Small intestine (tissue), 7 donors: ENCODE results near the gene BTNL8. TPM values are rescaled to one million over a fixed set of nuclear protein-coding genes. Genes with fewer than 3 reads are reported as not detected.
A peak's percentile ranks its signal among the peaks of the same experiment; 100 is the strongest.

ENCODE experiments used
- DNase-seq, 2 donors: peaks; one replicate each; pipeline versions ENCODE4 v3.0.0 to v3.0.0-alpha.2; 2013
- FAIRE-seq: peaks from 2 replicates; lab custom pipeline; 2012; peaks lifted over from hg19 to GRCh38; lab: Jason Lieb, UNC
- H3K27ac ChIP-seq, 3 donors: one replicate each; pipeline ENCODE4 v1.5.1; 2013; ENCODE audit warnings: low read length in 2 of 3, mild to moderate bottlenecking in 2 of 3, control low read depth in 1 of 3, inconsistent platforms in 1 of 3, low read depth in 1 of 3, moderate library complexity in 1 of 3
- H3K27me3 ChIP-seq, 3 donors: one replicate each; pipeline ENCODE4 v1.6.1; 2013; ENCODE audit warnings: low read length in 3 of 3, inconsistent platforms in 1 of 3; ENCODE audit not compliant: control insufficient read depth in 3 of 3, insufficient read depth in 3 of 3
- H3K36me3 ChIP-seq, 3 donors: one replicate each; pipeline ENCODE4 v1.6.1; 2013; ENCODE audit warnings: low read length in 3 of 3, inconsistent platforms in 1 of 3, low read depth in 1 of 3, mild to moderate bottlenecking in 1 of 3, moderate library complexity in 1 of 3; ENCODE audit not compliant: control insufficient read depth in 3 of 3, insufficient read depth in 2 of 3
- H3K4me1 ChIP-seq, 3 donors: one replicate each; pipeline ENCODE4 v1.6.1; 2013; ENCODE audit warnings: low read length in 2 of 3, inconsistent platforms in 1 of 3, low read depth in 1 of 3, mild to moderate bottlenecking in 1 of 3, moderate library complexity in 1 of 3; ENCODE audit not compliant: control insufficient read depth in 3 of 3, insufficient read depth in 2 of 3
- H3K4me3 ChIP-seq, 3 donors: one replicate each; pipeline ENCODE4 v1.5.1; 2013; ENCODE audit warnings: low read length in 3 of 3, control low read depth in 1 of 3, inconsistent platforms in 1 of 3, low read depth in 1 of 3, mild to moderate bottlenecking in 1 of 3, moderate library complexity in 1 of 3
- H3K9me3 ChIP-seq, 2 donors: one replicate each; pipeline ENCODE4 v1.6.1; 2013; ENCODE audit warnings: low read depth in 1 of 2, low read length in 1 of 2; ENCODE audit not compliant: control insufficient read depth in 2 of 2, insufficient read depth in 1 of 2
- WGBS, 3 donors: extraction: QIAGEN DNeasy Blood & Tissue Kit; methylation state at CpG; one replicate each; pipeline ENCODE4 v1.1.7; 2013; 5-methylcytosine and 5-hydroxymethylcytosine counted together
- polyA plus RNA-seq, 4 donors: library from polyadenylated mRNA; stranded (reverse) in 3 of 4; unstranded in 1 of 4; fragments of 200-250 nt in 3 of 4; fragments of 120-200 nt in 1 of 4; gene quantifications; one replicate each; pipeline versions ENCODE4 v1.2.1 to v1.2.3, GENCODE V29; 2013
- donor health status: healthy with polysubstance abuse.
- donor health status: control.
- donor health status: control.
- donor health status: Bipolar disorder and iron deficiency.
- donor health status: healthy.

The BTNL8 gene
- polyA plus RNA-seq, 4 donors = 53.8 to 192 (median 84.5) TPM

DNA sequence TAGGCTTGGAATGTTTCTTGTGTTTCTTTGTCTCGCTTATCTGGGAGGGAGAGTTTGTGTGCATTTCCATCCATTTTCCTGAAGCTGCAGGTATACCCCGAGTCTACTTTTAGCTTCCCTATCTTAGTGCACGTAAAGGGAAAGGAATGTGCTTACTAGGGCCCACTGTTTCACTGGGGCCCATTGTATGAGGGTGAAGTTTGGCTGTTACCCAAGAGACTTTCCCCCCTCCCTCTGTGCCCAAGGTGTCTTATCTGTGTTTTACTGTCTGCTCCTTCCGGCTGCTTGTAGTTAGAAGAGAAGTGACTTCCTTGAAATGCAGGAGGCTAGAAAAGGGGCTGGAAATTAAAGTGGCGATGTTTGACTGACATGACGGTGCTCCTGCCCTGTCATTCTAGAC lies 77.6 kb downstream of the BTNL8 start:
- WGBS, 3 donors = 23 to 49% (median 31%) methylated on average over 6 of the region's 6 CpGs
- peak; percentile 69 to 82 for DNase-seq
- peak overlapping the region in 2 of 3 donors; percentile 47 to 58 for H3K27ac ChIP-seq

DNA sequence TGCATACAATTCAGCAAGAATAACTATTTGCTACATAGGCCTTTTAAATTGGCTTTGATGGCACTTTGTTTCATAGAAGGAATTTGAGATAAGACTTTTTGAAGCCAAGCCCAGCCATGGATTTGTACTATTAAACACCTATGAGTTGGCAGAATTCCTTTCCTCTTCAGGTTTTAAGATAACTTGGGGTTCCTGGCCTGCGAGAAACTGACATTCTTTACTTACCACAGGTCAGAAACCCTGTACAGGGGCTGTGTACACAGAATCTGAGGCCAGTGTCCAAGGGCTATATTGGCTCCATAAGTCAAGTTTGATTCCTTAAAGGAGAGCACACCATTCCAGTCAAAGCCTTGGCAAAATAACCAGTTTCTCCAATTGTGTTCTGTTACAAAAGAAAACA lies 78.9 kb downstream of the BTNL8 start:
- WGBS, 3 donors = 0 to 57% (median 27%) methylated on average over 1 of the region's 1 CpG
- Histone ChIP-seq H3K36me3 (no peaks in the 10 kb centered on the region), H3K27ac (peak overlapping the region in 1 of 3 donors; percentile 38), H3K27me3 (no peaks in the 10 kb centered on the region), H3K4me1 (peaks cover 0 to 8% (median 0%) of the 10 kb centered on the region in 3 donors), H3K4me3 (no peak overlapping the region), H3K9me3 (peaks cover 0 to 10% of the 10 kb centered on the region in 2 donors)
- peak; percentile 52 to 72 for DNase-seq
- no peak for FAIRE-seq

More for the DNA sequence above, 77.6 kb downstream of the BTNL8 start:
- Histone ChIP-seq H3K4me3 (no peak overlapping the region), H3K36me3 (no peaks in the 10 kb centered on the region), H3K27me3 (no peaks in the 10 kb centered on the region), H3K9me3 (peaks cover 0 to 5% of the 10 kb centered on the region in 2 donors), H3K4me1 (peaks cover 0 to 8% (median 0%) of the 10 kb centered on the region in 3 donors)
- FAIRE-seq = no peak

DNA sequence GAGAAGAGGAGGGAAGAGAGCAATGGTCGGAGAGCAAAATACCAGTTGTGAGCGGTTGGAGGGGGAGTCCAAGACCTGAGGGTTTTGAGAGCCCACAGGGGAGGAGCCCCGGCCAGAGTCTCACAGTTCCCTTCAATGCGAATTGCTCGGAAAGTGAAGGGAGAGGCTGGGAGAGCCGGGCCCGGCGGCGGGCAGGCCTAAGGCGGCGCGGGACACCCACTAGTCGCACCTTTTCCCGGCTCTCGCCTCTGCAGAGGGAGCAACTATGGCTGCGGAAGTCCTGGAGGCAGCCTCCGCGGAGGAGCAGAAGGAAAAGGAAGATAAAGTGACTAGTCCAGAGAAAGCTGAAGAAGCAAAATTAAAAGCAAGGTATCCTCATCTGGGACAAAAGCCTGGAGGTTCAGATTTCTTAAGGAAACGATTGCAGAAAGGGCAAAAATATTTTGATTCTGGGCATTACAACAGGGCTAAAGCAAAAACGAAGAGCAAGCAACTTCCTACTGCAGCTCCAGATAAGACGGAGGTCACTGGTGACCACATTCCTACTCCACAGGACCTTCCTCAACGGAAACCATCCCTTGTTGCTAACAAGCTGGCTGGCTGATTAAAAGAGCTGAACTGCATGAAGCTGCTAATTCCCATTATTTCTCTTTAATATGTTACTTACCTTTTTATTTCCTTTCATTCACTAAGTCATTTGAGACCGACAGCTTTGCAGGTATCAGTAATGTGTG lies 83.2 kb downstream of the BTNL8 start:
- no peak for FAIRE-seq
- peaks cover 0 to under 1% (median 0%) of the 10 kb centered on the region in 3 donors for H3K4me1 ChIP-seq
- 74 to 86% (median 85%) methylated on average over 20 to 23 of the region's 23 CpGs for WGBS, 3 donors

DNA sequence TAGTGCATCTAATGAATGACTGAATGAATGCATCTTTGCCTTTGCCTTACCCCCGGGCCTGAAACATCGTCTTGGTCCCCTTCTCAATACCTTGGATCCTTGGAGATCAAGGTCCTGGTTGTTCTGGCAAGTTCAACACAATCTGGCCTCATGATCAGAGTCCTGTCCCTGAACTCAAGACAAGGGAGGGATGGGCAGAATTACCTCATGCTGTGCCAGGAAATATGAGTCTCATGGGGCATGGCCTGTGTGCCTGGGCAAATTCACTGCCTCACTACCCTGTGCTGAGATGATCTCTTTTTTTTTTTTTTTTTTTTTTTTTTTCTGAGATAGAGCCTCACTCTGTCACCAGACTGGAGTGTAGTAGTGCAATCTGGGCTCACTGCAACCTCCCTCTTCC lies 89.1 kb downstream of the BTNL8 start:
- WGBS, 3 donors = 9 to 60% (median 33%) methylated on average over 2 of the region's 2 CpGs
- H3K27ac ChIP-seq = peak overlapping the region; percentile 48 to 85 (median 70)
- no peak overlapping the region for H3K4me3 ChIP-seq
- DNase-seq (peak; percentile 41 to 90), FAIRE-seq (no peak)
- peaks cover 0 to 13% (median 0%) of the 10 kb centered on the region in 3 donors for H3K36me3 ChIP-seq
- peaks cover 0 to 5% (median 0%) of the 10 kb centered on the region in 3 donors for H3K4me1 ChIP-seq
- H3K27me3 ChIP-seq = no peaks in the 10 kb centered on the region
- H3K9me3 ChIP-seq = no peaks in the 10 kb centered on the region

More for the DNA sequence above, 83.2 kb downstream of the BTNL8 start:
- no peak overlapping the region for H3K27ac ChIP-seq
- H3K36me3 ChIP-seq = no peaks in the 10 kb centered on the region
- no peaks in the 10 kb centered on the region for H3K27me3 ChIP-seq
- DNase-seq = no peak
- peaks cover 0 to 5% of the 10 kb centered on the region in 2 donors for H3K9me3 ChIP-seq
- no peak overlapping the region for H3K4me3 ChIP-seq

DNA sequence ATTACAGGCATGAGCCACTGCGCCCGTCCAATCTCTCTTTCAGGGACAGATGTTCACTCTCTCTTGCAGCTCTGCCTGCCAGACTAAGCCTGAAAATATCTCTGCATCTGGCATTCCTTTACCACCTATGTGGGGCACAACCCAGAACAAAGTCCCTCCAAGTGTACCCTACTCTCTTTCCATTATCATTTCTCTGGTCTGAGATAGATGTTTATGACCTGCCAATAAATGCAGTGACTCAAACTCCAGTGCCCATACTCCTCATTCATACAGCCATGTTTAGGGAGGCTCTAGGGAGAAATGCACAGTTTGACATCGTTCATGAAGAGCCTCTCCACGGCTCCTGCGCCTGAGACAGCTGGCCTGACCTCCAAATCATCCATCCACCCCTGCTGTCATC lies 89.6 kb downstream of the BTNL8 start, which contains the start of gene BTNL3:
BTNL3 (plus strand) TSS at position 255 of the 400 bp plus-strand sequence. CDS start 183 bp downstream, outside the sequence.
- peaks cover 0 to 5% (median 0%) of the 10 kb centered on the region in 3 donors for H3K4me1 ChIP-seq
- H3K9me3 ChIP-seq = no peaks in the 10 kb centered on the region
- DNase-seq = peak; percentile 62 to 87
- no peaks in the 10 kb centered on the region for H3K27me3 ChIP-seq
- peak within 1 kb of the TSS in 2 of 3 donors; percentile 61 to 74 for H3K4me3 ChIP-seq
- peaks cover 0 to 16% (median 0%) of the 10 kb centered on the region in 3 donors for H3K36me3 ChIP-seq
- H3K27ac ChIP-seq = peak within 1 kb of the TSS; percentile 85 to 93 (median 88)
- WGBS, 3 donors = 18 to 59% (median 40%) methylated on average over 5 of the region's 5 CpGs
- no peak for FAIRE-seq

DNA sequence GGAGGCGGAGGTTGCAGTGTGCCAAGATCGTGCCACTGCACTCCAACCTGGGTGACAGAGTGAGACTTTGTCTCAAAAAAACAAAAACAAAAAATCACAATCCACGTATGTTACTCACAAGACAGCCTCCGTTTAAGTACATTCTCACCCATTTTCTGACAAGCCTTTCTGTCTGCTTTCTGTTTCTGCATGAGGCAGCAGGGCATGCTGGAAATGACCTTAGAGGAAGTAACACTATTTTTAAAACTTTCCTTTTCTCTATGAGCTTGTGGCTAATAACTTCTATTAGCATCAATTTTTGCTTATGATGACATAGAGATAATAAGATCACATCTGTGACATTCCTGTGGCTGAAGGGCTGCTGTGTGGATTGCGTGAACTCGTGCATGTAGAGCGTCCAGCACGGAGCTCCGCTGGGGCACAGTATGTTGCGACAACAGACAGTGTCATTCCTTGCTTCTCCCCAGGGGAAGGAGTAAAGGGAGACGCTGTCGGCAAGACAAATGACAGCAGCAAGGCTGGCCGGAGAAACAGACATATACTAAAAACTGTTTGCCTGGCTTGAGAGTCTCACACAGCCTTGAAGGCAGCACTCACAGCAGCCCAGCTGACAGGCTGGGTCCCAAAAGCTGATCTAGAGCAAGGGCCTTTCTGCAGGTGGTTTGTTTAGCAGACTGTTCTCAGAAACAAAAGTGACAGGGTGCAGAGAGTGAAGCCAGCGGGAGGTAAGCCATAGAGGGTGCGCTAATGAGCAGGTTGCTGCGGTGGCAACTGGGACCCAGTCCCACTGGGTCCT lies 91.3 kb downstream of the BTNL8 start:
- FAIRE-seq = no peak
- Histone ChIP-seq H3K4me3 (peak overlapping the region in 2 of 3 donors; percentile 61 to 74), H3K36me3 (peaks cover 0 to 19% (median 0%) of the 10 kb centered on the region in 3 donors), H3K9me3 (peaks cover 0 to 3% of the 10 kb centered on the region in 2 donors), H3K27ac (peak overlapping the region; percentile 38 to 71 (median 47)), H3K4me1 (peaks cover 0 to 5% (median 0%) of the 10 kb centered on the region in 3 donors), H3K27me3 (no peaks in the 10 kb centered on the region)
- DNase-seq = no peak
- whole genome bisulfite sequencing, 3 donors = 11 to 39% (median 34%) methylated on average over 16 of the region's 16 CpGs

DNA sequence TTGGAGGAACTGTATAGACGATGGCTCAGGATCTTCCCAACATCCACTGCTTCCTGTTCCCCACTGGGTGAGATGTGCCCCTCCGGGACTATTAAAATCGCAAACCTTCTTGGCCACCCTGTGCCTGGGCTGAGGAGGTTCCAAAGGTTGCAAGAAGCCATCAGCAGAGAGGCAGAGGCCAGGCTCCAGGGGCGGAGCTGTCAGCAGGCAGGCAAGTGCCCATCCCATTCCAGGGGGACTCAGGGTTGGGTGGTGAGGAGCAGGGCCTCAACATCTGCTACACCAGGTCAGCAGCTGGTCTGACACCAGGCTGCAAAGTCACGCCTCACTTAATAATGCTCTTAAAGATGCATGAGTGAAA lies 91.9 kb downstream of the BTNL8 start:
- DNase-seq (peak; percentile 57 to 70), FAIRE-seq (no peak)
- Histone ChIP-seq H3K36me3 (peaks cover 0 to 19% (median 0%) of the 10 kb centered on the region in 3 donors), H3K27me3 (no peaks in the 10 kb centered on the region), H3K4me1 (peaks cover 0 to 5% (median 0%) of the 10 kb centered on the region in 3 donors), H3K4me3 (peak overlapping the region in 2 of 3 donors; percentile 61 to 74), H3K9me3 (peaks cover 0 to 3% of the 10 kb centered on the region in 2 donors), H3K27ac (peak overlapping the region; percentile 38 to 71 (median 47))
- WGBS, 3 donors = 9 to 55% (median 40%) methylated on average over 4 to 5 of the region's 5 CpGs
